Esophagus (tissue), 2 donors: ENCODE measurements around the gene RAI1. TPM values are rescaled to one million over a fixed set of nuclear protein-coding genes. Genes with fewer than 3 reads are reported as not detected.

Experiments
- H3K27ac ChIP-seq, 2 donors: one replicate each; pipeline ENCODE4 v1.5.1; 2013; ENCODE audit warnings: low read depth in 2 of 2, mild to moderate bottlenecking in 2 of 2, inconsistent platforms in 1 of 2, low read length in 1 of 2, moderate library complexity in 1 of 2
- H3K27me3 ChIP-seq, 2 donors: one replicate each; pipeline ENCODE4 v1.6.1; 2013; ENCODE audit warnings: low read length in 2 of 2, control low read depth in 1 of 2, mild to moderate bottlenecking in 1 of 2; ENCODE audit not compliant: insufficient read depth in 2 of 2, control insufficient read depth in 1 of 2
- H3K36me3 ChIP-seq, 2 donors: one replicate each; pipeline ENCODE4 v1.6.1; 2013; ENCODE audit warnings: low read length in 1 of 2; ENCODE audit not compliant: control insufficient read depth in 2 of 2, insufficient read depth in 2 of 2
- H3K4me1 ChIP-seq, 2 donors: one replicate each; pipeline ENCODE4 v1.6.1; 2013; ENCODE audit warnings: low read length in 1 of 2; ENCODE audit not compliant: control insufficient read depth in 2 of 2, insufficient read depth in 2 of 2
- H3K4me3 ChIP-seq, 2 donors: one replicate each; pipeline ENCODE4 v1.5.1; 2013; ENCODE audit warnings: low read length in 2 of 2, mild to moderate bottlenecking in 2 of 2, low read depth in 1 of 2, moderate library complexity in 1 of 2
- H3K9me3 ChIP-seq, 2 donors: one replicate each; pipeline ENCODE4 v1.6.1; 2013; ENCODE audit warnings: mild to moderate bottlenecking in 2 of 2, low read depth in 1 of 2, low read length in 1 of 2, moderate library complexity in 1 of 2; ENCODE audit not compliant: control insufficient read depth in 2 of 2, insufficient read depth in 1 of 2
- WGBS, 2 donors: extraction: QIAGEN DNeasy Blood & Tissue Kit; methylation state at CpG; one replicate each; pipeline ENCODE4 v1.1.7; 2013; 5-methylcytosine and 5-hydroxymethylcytosine counted together
- polyA plus RNA-seq, 2 donors: library from polyadenylated mRNA; stranded (reverse); fragments of 200-250 nt; gene quantifications; one replicate each; pipeline ENCODE4 v1.2.3, GENCODE V29; 2013
- donor health status: healthy with polysubstance abuse.
- donor health status: Bipolar disorder and iron deficiency.

RAI1 gene
- polyA plus RNA-seq, 2 donors: 10.7 to 14.4 TPM

- peaks cover 0 to 2% of the 10 kb centered on the region in 2 donors for H3K9me3 ChIP-seq
- no peaks in the 10 kb centered on the region for H3K27me3 ChIP-seq
- H3K36me3 ChIP-seq: no peaks in the 10 kb centered on the region
- no peak overlapping the region for H3K27ac ChIP-seq
- WGBS, 2 donors: 17 to 32% methylated on average over 19 of the region's 19 CpGs
- H3K4me1 ChIP-seq: peaks cover 7 to 11% of the 10 kb centered on the region in 2 donors
- no peak overlapping the region for H3K4me3 ChIP-seq
Measured at GRCh38 chr17:17663160-17664063, 17.8 kb upstream of the RAI1 start.

GRCh38 chr17:17664064-17664452, 17.2 kb upstream of the RAI1 start:
- no peak overlapping the region for H3K4me3 ChIP-seq
- 76 to 81% methylated on average over 4 of the region's 4 CpGs for WGBS, 2 donors

GRCh38 chr17:17665255-17665654, 16.0 kb upstream of the RAI1 start:
- WGBS, 2 donors: 79 to 84% methylated on average over 6 of the region's 6 CpGs
- Histone ChIP-seq H3K9me3 (no peaks in the 10 kb centered on the region), H3K4me1 (peaks cover 7 to 11% of the 10 kb centered on the region in 2 donors), H3K27ac (no peak overlapping the region), H3K27me3 (no peaks in the 10 kb centered on the region), H3K36me3 (no peaks in the 10 kb centered on the region), H3K4me3 (no peak overlapping the region)

More at GRCh38 chr17:17664064-17664452, 17.2 kb upstream of the RAI1 start:
- Histone ChIP-seq H3K27me3 (no peaks in the 10 kb centered on the region), H3K4me1 (peaks cover 7 to 11% of the 10 kb centered on the region in 2 donors), H3K9me3 (no peaks in the 10 kb centered on the region), H3K36me3 (no peaks in the 10 kb centered on the region), H3K27ac (no peak overlapping the region)

- Histone ChIP-seq H3K36me3 (no peaks in the 10 kb centered on the region), H3K4me3 (no peak overlapping the region), H3K27me3 (no peaks in the 10 kb centered on the region), H3K9me3 (no peaks in the 10 kb centered on the region), H3K27ac (no peak overlapping the region), H3K4me1 (peaks cover 7 to 11% of the 10 kb centered on the region in 2 donors)
- 61% methylated on average over 13 of the region's 13 CpGs for WGBS, 2 donors
Measured at GRCh38 chr17:17666111-17666714, 15.0 kb upstream of the RAI1 start.

- H3K4me3 ChIP-seq: no peak overlapping the region
- no peak overlapping the region for H3K27ac ChIP-seq
- 80 to 83% methylated on average over 2 of the region's 2 CpGs for WGBS, 2 donors
Measured at GRCh38 chr17:17667231-17667630, 14.0 kb upstream of the RAI1 start.

GRCh38 chr17:17667947-17668346, 13.3 kb upstream of the RAI1 start:
- no peaks in the 10 kb centered on the region for H3K9me3 ChIP-seq
- no peak overlapping the region for H3K27ac ChIP-seq
- H3K27me3 ChIP-seq: no peaks in the 10 kb centered on the region
- 59 to 66% methylated on average over 4 of the region's 4 CpGs for WGBS, 2 donors
- H3K4me3 ChIP-seq: no peak overlapping the region
- peaks cover 7 to 10% of the 10 kb centered on the region in 2 donors for H3K4me1 ChIP-seq
- H3K36me3 ChIP-seq: no peaks in the 10 kb centered on the region

More at GRCh38 chr17:17667231-17667630, 14.0 kb upstream of the RAI1 start:
- no peaks in the 10 kb centered on the region for H3K9me3 ChIP-seq
- no peaks in the 10 kb centered on the region for H3K36me3 ChIP-seq
- no peaks in the 10 kb centered on the region for H3K27me3 ChIP-seq
- H3K4me1 ChIP-seq: peaks cover 7 to 11% of the 10 kb centered on the region in 2 donors

GRCh38 chr17:17668358-17668757, 12.9 kb upstream of the RAI1 start:
- no peak overlapping the region for H3K27ac ChIP-seq
- no peaks in the 10 kb centered on the region for H3K27me3 ChIP-seq
- H3K4me3 ChIP-seq: no peak overlapping the region
- 92 to 98% methylated on average over 3 of the region's 3 CpGs for WGBS, 2 donors
- peaks cover 3 to 6% of the 10 kb centered on the region in 2 donors for H3K4me1 ChIP-seq
- H3K9me3 ChIP-seq: no peaks in the 10 kb centered on the region
- no peaks in the 10 kb centered on the region for H3K36me3 ChIP-seq

- peaks cover 2 to 3% of the 10 kb centered on the region in 2 donors for H3K4me1 ChIP-seq
- no peaks in the 10 kb centered on the region for H3K9me3 ChIP-seq
- H3K36me3 ChIP-seq: no peaks in the 10 kb centered on the region
- H3K27me3 ChIP-seq: no peaks in the 10 kb centered on the region
- WGBS, 2 donors: 70 to 76% methylated on average over 20 of the region's 20 CpGs
- no peak overlapping the region for H3K4me3 ChIP-seq
- no peak overlapping the region for H3K27ac ChIP-seq
Measured at GRCh38 chr17:17668775-17669579, 12.3 kb upstream of the RAI1 start.

- Histone ChIP-seq H3K27ac (no peak overlapping the region), H3K4me3 (no peak overlapping the region), H3K4me1 (peaks cover 2 to 3% of the 10 kb centered on the region in 2 donors), H3K9me3 (no peaks in the 10 kb centered on the region), H3K36me3 (no peaks in the 10 kb centered on the region), H3K27me3 (no peaks in the 10 kb centered on the region)
- 78 to 80% methylated on average over 6 of the region's 6 CpGs for whole genome bisulfite sequencing, 2 donors
Measured at GRCh38 chr17:17669580-17670235, 11.6 kb upstream of the RAI1 start.
